K562 (cell line): Measurements from ENCODE around the gene PDGFA. TPM values are rescaled to one million over a fixed set of nuclear protein-coding genes. Genes with fewer than 3 reads are reported as not detected.

Experiments used
- DIDO1 ChIP-seq: fragments of 450-650 bp; IDR thresholded peaks from 2 replicates; pipeline ENCODE4 v1.6.1; 2016; ENCODE audit warnings: low read depth, missing biosample characterization, missing genetic modification characterization
- ETS2 ChIP-seq: IDR thresholded peaks from 2 replicates; pipeline ENCODE4 v1.6.1; 2016; ENCODE audit warnings: borderline replicate concordance, missing genetic modification characterization, mild to moderate bottlenecking, moderate library complexity, missing compliant biosample characterization; ENCODE audit not compliant: poor library complexity, severe bottlenecking
- GABPB1 ChIP-seq: sonication (generic); formaldehyde crosslinking; IDR thresholded peaks from 2 replicates; pipeline ENCODE4 v1.8.0; 2022; ENCODE audit warnings: mild to moderate bottlenecking, missing genetic modification reagents
- KAT8 ChIP-seq: fragments of 450-650 bp; IDR thresholded peaks from 2 replicates; pipeline ENCODE4 v1.6.1; 2016; ENCODE audit warnings: low read depth, mild to moderate bottlenecking
- L3MBTL2 ChIP-seq: fragments of 450-650 bp; IDR thresholded peaks from 2 replicates; pipeline ENCODE4 v1.6.1; 2016; ENCODE audit warnings: mild to moderate bottlenecking, moderate library complexity
- MAZ ChIP-seq, 2 experiments: fragments of 450-650 bp in 1 of 2; sonication (generic) in 1 of 2; formaldehyde crosslinking; IDR thresholded peaks in 1 of 2; conservative IDR thresholded peaks in 1 of 2; 2 replicates each; pipeline versions ENCODE4 v1.4.0 to v1.5.0; 2020; ENCODE audit warnings: mild to moderate bottlenecking in 1 of 2, missing genetic modification reagents in 1 of 2
- NELFE ChIP-seq: IDR thresholded peaks from 2 replicates; pipeline ENCODE4 v1.6.1; 2011; ENCODE audit warnings: mild to moderate bottlenecking; ENCODE audit not compliant: insufficient read depth, insufficient read length
- NFIC ChIP-seq: fragments of 450-650 bp; IDR thresholded peaks from 2 replicates; pipeline ENCODE4 v1.6.1; 2017; ENCODE audit warnings: mild to moderate bottlenecking, inconsistent platforms
- POLR2AphosphoS5 ChIP-seq: IDR thresholded peaks from 2 replicates; pipeline ENCODE4 v1.6.1; 2011; ENCODE audit warnings: mild to moderate bottlenecking, low read depth, low read length, moderate library complexity; ENCODE audit not compliant: control insufficient read depth, insufficient read depth
- POU5F1 ChIP-seq: fragments of 150-350 bp; IDR thresholded peaks from 2 replicates; pipeline ENCODE4 v1.6.1; 2014; ENCODE audit warnings: borderline replicate concordance, low read length, low read depth, mild to moderate bottlenecking; ENCODE audit not compliant: partially characterized antibody
- RBM22 ChIP-seq: fragments of 200-400 bp; formaldehyde crosslinking; IDR thresholded peaks from 2 replicates; pipeline ENCODE4 v1.6.1; 2018; ENCODE audit warnings: low read length, low read depth; ENCODE audit not compliant: poor library complexity, severe bottlenecking
- ZNF76 ChIP-seq: fragments of 250-450 bp; sonication (Bioruptor Pico); IDR thresholded peaks from 2 replicates; pipeline ENCODE4 v1.4.0; 2020; ENCODE audit warnings: mild to moderate bottlenecking, moderate library complexity, borderline replicate concordance
- polyA plus RNA-seq, 8 experiments: library from polyadenylated mRNA; depleted of rRNA in 4 of 8; stranded (reverse) in 5 of 8; unstranded in 3 of 8; fragments of >200 nt; fragmentation: Nextera tagmentation in 2 of 8; fragmentation: Illumina TruSeq in 1 of 8; extraction: Ambion mirVana in 2 of 8; extraction: Trizol in 1 of 8; gene quantifications; 2 replicates each; pipeline versions ENCODE4 v1.2.1 to v1.2.3, GENCODE V29; 2011 to 2014; ENCODE audit warnings: inconsistent platforms in 1 of 8, missing spikeins in 1 of 8
- total RNA-seq, 7 experiments: library from RNA; depleted of rRNA in 6 of 7; stranded (reverse); fragments of >200 nt in 6 of 7; fragmentation: Illumina TruSeq in 2 of 7; extraction: Trizol in 2 of 7; gene quantifications; 2 replicates each; pipeline versions ENCODE4 v1.2.1 to v1.2.3, GENCODE V29; 2011 to 2021; ENCODE audit warnings: low replicate concordance in 1 of 7
- TF ChIP-seq, protein P1 (sequence below): fragments of 250-450 bp; sonication (Bioruptor Pico); IDR thresholded peaks from 2 replicates; pipeline ENCODE4 v1.4.0; 2020; ENCODE audit warnings: mild to moderate bottlenecking, moderate library complexity
- TF ChIP-seq, protein P2 (sequence below): fragments of 450-650 bp; IDR thresholded peaks from one replicate; pipeline ENCODE4 v1.6.1; 2018; ENCODE audit warnings: mild to moderate bottlenecking, moderate library complexity; ENCODE audit not compliant: partially characterized antibody
- TF ChIP-seq, protein P3 (sequence below): sonication (generic); formaldehyde crosslinking; IDR thresholded peaks from 2 replicates; pipeline ENCODE4 v1.8.0; 2022; ENCODE audit warnings: missing genetic modification reagents, mild to moderate bottlenecking, borderline replicate concordance
- TF ChIP-seq, protein P4 (sequence below): fragments of 250-450 bp; sonication (Bioruptor Pico); IDR thresholded peaks from 2 replicates; pipeline ENCODE4 v1.8.0; 2021; ENCODE audit warnings: borderline replicate concordance, mild to moderate bottlenecking, moderate library complexity; ENCODE audit not compliant: poor library complexity, severe bottlenecking

PDGFA gene
- total and polyA plus RNA-seq, 9 of the 15 experiments (the other 6 are each of a cell fraction or from before 2014, with no cell fraction given): 2.5 to 10.2 (median 4.6) TPM

DNA sequence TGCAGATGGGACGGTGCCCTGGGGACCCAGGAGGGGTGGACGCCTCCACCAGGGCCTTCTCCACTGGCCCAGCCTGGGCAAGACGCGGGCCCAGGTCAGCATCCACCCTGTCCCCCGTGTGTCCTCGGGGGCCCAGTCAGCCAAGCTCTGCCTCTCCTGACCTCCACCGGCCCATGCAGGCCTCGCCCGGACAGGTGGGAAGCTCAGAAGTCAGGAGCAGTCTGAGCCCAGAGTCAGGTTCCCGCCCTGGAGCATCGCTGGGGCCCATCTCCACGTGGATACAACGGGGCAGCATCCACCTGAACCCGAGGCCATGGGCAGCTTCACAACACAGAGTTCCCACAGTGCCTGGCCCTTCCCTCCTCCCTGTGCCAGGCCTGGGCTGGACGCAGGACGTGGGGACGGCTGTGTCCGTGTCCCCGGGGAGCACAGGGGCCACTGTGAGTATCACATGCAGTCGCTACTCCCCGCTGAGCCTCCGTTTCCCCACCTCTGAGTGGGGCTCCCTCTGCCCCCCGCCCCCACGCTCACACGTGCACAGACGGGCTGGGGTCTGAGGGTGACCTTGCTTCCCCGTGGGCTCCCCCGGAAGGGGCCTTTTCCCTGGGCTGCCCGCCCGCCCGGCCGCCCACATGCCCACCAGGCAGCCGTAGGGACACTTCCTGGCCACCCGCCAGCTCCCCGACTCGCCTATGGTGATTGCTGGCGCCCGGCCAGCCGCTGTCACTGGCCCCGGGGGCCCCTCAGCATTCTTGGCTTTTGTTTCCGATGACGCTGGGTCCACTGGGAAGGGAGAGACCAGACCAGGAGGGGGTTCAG, 64.3 kb downstream of the PDGFA start (continued):
- TF ChIP-seq DIDO1 (no peak), POU5F1 (no peak), POLR2AphosphoS5 (no peak), NELFE (no peak), ETS2 (tag) (no peak), MAZ (CRISPR knock-in tag; conservative IDR thresholded peaks at IDR 0.05 in 1 of 2, IDR thresholded peaks at IDR 0.05 in 1 of 2) (peak in 1 of 2 experiments; percentile 17; a peak in 1 of 4 replicates), KAT8 (no peak), L3MBTL2 (peak; percentile 43; the same call in 1 of the 2 replicates), GABPB1 (0 out of 2 replicates have a peak, but pooled peaks have one; percentile 45), RBM22 (no peak), NFIC (peak; percentile 98), ZNF76 (no peak)
- TF ChIP-seq, protein P1, sequence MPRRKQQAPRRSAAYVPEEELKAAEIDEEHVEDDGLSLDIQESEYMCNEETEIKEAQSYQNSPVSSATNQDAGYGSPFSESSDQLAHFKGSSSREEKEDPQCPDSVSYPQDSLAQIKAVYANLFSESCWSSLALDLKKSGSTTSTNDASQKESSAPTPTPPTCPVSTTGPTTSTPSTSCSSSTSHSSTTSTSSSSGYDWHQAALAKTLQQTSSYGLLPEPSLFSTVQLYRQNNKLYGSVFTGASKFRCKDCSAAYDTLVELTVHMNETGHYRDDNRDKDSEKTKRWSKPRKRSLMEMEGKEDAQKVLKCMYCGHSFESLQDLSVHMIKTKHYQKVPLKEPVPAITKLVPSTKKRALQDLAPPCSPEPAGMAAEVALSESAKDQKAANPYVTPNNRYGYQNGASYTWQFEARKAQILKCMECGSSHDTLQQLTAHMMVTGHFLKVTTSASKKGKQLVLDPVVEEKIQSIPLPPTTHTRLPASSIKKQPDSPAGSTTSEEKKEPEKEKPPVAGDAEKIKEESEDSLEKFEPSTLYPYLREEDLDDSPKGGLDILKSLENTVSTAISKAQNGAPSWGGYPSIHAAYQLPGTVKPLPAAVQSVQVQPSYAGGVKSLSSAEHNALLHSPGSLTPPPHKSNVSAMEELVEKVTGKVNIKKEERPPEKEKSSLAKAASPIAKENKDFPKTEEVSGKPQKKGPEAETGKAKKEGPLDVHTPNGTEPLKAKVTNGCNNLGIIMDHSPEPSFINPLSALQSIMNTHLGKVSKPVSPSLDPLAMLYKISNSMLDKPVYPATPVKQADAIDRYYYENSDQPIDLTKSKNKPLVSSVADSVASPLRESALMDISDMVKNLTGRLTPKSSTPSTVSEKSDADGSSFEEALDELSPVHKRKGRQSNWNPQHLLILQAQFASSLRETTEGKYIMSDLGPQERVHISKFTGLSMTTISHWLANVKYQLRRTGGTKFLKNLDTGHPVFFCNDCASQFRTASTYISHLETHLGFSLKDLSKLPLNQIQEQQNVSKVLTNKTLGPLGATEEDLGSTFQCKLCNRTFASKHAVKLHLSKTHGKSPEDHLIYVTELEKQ (CRISPR knock-in tag): no peak
- TF ChIP-seq, protein P2, sequence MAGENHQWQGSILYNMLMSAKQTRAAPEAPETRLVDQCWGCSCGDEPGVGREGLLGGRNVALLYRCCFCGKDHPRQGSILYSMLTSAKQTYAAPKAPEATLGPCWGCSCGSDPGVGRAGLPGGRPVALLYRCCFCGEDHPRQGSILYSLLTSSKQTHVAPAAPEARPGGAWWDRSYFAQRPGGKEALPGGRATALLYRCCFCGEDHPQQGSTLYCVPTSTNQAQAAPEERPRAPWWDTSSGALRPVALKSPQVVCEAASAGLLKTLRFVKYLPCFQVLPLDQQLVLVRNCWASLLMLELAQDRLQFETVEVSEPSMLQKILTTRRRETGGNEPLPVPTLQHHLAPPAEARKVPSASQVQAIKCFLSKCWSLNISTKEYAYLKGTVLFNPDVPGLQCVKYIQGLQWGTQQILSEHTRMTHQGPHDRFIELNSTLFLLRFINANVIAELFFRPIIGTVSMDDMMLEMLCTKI: no peak
- TF ChIP-seq, protein P3, sequence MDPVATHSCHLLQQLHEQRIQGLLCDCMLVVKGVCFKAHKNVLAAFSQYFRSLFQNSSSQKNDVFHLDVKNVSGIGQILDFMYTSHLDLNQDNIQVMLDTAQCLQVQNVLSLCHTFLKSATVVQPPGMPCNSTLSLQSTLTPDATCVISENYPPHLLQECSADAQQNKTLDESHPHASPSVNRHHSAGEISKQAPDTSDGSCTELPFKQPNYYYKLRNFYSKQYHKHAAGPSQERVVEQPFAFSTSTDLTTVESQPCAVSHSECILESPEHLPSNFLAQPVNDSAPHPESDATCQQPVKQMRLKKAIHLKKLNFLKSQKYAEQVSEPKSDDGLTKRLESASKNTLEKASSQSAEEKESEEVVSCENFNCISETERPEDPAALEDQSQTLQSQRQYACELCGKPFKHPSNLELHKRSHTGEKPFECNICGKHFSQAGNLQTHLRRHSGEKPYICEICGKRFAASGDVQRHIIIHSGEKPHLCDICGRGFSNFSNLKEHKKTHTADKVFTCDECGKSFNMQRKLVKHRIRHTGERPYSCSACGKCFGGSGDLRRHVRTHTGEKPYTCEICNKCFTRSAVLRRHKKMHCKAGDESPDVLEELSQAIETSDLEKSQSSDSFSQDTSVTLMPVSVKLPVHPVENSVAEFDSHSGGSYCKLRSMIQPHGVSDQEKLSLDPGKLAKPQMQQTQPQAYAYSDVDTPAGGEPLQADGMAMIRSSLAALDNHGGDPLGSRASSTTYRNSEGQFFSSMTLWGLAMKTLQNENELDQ (CRISPR knock-in tag): no peak
- TF ChIP-seq, protein P4, sequence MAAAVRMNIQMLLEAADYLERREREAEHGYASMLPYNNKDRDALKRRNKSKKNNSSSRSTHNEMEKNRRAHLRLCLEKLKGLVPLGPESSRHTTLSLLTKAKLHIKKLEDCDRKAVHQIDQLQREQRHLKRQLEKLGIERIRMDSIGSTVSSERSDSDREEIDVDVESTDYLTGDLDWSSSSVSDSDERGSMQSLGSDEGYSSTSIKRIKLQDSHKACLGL (CRISPR knock-in tag): no peak
